Epidermal melanocyte (primary cell): ENCODE measurements around the gene NF2.

Experiments
- DNase-seq: peaks from one replicate; pipeline ENCODE4 v3.0.0; 2011; ENCODE audit warnings: low spot score; ENCODE audit not compliant: insufficient read length

Gene NF2

GRCh38 chr22:29663180-29663821 is 59.9 kb downstream of the NF2 start:
- DNase-seq = peak; percentile 83

GRCh38 chr22:29665486-29665885 is 62.1 kb downstream of the NF2 start:
- DNase-seq = no peak

GRCh38 chr22:29668673-29669072 is 65.2 kb downstream of the NF2 start:
- DNase-seq = no peak

- no peak for DNase-seq
Observed at GRCh38 chr22:29670626-29671025, 67.2 kb downstream of the NF2 start.

GRCh38 chr22:29673361-29674066 is 70.1 kb downstream of the NF2 start:
- DNase-seq = no peak

- no peak for DNase-seq
Observed at GRCh38 chr22:29674121-29674520, 70.7 kb downstream of the NF2 start.

- DNase-seq = no peak
Observed at GRCh38 chr22:29679316-29679715, 75.9 kb downstream of the NF2 start.

- no peak for DNase-seq
Observed at GRCh38 chr22:29683536-29683935, 80.1 kb downstream of the NF2 start.

GRCh38 chr22:29684244-29684643 is 80.8 kb downstream of the NF2 start:
- no peak for DNase-seq

- no peak for DNase-seq
Observed at GRCh38 chr22:29689206-29689879, 85.9 kb downstream of the NF2 start.

- DNase-seq = no peak
Observed at GRCh38 chr22:29689880-29690213, 86.4 kb downstream of the NF2 start.

- no peak for DNase-seq
Observed at GRCh38 chr22:29690476-29690875, 87.0 kb downstream of the NF2 start.

GRCh38 chr22:29691636-29692326 is 88.3 kb downstream of the NF2 start:
- no peak for DNase-seq

- DNase-seq = no peak
Observed at GRCh38 chr22:29692327-29692640, 88.9 kb downstream of the NF2 start.

- no peak for DNase-seq
Observed at GRCh38 chr22:29693161-29693560, 89.7 kb downstream of the NF2 start.

- DNase-seq = no peak
Observed at GRCh38 chr22:29693671-29694070, 90.2 kb downstream of the NF2 start.

GRCh38 chr22:29695129-29695926 is 91.9 kb downstream of the NF2 start:
- no peak for DNase-seq

GRCh38 chr22:29697853-29698598 is 94.6 kb downstream of the NF2 start:
- no peak for DNase-seq

- DNase-seq = no peak
Observed at GRCh38 chr22:29700206-29700899, 96.9 kb downstream of the NF2 start.

- DNase-seq = no peak
Observed at GRCh38 chr22:29700900-29701154, 97.4 kb downstream of the NF2 start.
